ENCODE measurements around the gene TSC22D3. TPM values are rescaled to one million over a fixed set of nuclear protein-coding genes. Genes with fewer than 3 reads are reported as not detected.

The TSC22D3 gene
- polyA plus RNA-seq, 1 donor: 48.5 TPM

Other genes with a start within 250 kb of the TSC22D3 start
- 23.3 TPM for gene PRPS1, start 147.3 kb downstream of the TSC22D3 start, polyA plus RNA-seq (ENCODE audit: insufficient read length)
- gene NCBP2L, start 1.9 kb upstream of the TSC22D3 start, polyA plus RNA-seq (ENCODE audit: insufficient read length): not detected
- 8.3 TPM for gene MID2, start 50.1 kb upstream of the TSC22D3 start, polyA plus RNA-seq (ENCODE audit: insufficient read length)
- not detected for gene TEX13B, start 206.6 kb upstream of the TSC22D3 start, polyA plus RNA-seq (ENCODE audit: insufficient read length)

Data from forelimb muscle (tissue), 1 donor.